B cell (primary cell): Measurements from ENCODE around the gene ZNF784.

ENCODE experiments used
- EZH2 ChIP-seq: IDR thresholded peaks from 2 replicates; pipeline ENCODE4 v1.6.1; 2012; ENCODE audit warnings: borderline replicate concordance, low read depth, mild to moderate bottlenecking, moderate library complexity, low read length; ENCODE audit not compliant: insufficient read depth, poor library complexity, severe bottlenecking
- TF ChIP-seq, protein P1 (sequence below): fragments of 200-600 bp; IDR thresholded peaks from one replicate; pipeline ENCODE4 v1.8.0; 2022; ENCODE audit warnings: antibody characterized with exemption, mild to moderate bottlenecking

DNA sequence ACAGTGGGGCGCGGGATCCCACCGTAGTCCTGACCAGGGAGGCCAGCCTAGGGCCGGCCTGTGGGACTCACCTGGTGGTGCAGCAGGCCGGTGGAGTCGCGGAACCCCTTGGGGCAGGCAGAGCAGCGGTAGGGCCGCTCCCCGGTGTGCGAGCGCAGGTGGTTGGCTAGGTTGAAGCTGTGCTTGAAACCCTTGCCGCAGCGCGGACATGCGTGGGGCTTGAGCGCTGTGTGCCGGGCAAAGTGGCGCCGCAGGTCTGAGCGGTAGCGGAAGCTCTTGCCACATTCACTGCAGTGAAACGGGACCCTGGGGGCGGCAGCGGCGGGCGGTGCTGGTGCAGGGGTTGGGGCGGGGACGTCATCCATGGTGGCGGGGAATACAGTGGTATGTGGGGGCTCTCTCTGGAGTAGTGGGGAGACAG is 26.9 kb downstream of the ZNF784 start:
- TF ChIP-seq EZH2: no peak
- TF ChIP-seq, protein P1, sequence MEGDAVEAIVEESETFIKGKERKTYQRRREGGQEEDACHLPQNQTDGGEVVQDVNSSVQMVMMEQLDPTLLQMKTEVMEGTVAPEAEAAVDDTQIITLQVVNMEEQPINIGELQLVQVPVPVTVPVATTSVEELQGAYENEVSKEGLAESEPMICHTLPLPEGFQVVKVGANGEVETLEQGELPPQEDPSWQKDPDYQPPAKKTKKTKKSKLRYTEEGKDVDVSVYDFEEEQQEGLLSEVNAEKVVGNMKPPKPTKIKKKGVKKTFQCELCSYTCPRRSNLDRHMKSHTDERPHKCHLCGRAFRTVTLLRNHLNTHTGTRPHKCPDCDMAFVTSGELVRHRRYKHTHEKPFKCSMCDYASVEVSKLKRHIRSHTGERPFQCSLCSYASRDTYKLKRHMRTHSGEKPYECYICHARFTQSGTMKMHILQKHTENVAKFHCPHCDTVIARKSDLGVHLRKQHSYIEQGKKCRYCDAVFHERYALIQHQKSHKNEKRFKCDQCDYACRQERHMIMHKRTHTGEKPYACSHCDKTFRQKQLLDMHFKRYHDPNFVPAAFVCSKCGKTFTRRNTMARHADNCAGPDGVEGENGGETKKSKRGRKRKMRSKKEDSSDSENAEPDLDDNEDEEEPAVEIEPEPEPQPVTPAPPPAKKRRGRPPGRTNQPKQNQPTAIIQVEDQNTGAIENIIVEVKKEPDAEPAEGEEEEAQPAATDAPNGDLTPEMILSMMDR: no peak
